Epithelial cell of esophagus (primary cell): Measurements from ENCODE around the gene PTPRN2.

Source experiments
- DNase-seq: peaks from one replicate; pipeline ENCODE4 v3.0.0; 2010; ENCODE audit warnings: low read depth
- H3K4me3 ChIP-seq: 2 replicates; pipeline ENCODE4 v1.5.1; 2011; ENCODE audit warnings: mild to moderate bottlenecking, low read length, control low read depth
- CTCF ChIP-seq: IDR thresholded peaks from 2 replicates; pipeline ENCODE4 v1.5.1; 2011; ENCODE audit warnings: low read depth, mild to moderate bottlenecking, low read length, control low read depth, inconsistent platforms; ENCODE audit not compliant: insufficient read depth; ENCODE audit errors: missing control alignments

PTPRN2 gene

GRCh38 chr7:158142657-158143056 is 445.0 kb downstream of the PTPRN2 start:
- no peak for DNase-seq
- no peak overlapping the region for H3K4me3 ChIP-seq
- no peak for TF ChIP-seq CTCF

DNA sequence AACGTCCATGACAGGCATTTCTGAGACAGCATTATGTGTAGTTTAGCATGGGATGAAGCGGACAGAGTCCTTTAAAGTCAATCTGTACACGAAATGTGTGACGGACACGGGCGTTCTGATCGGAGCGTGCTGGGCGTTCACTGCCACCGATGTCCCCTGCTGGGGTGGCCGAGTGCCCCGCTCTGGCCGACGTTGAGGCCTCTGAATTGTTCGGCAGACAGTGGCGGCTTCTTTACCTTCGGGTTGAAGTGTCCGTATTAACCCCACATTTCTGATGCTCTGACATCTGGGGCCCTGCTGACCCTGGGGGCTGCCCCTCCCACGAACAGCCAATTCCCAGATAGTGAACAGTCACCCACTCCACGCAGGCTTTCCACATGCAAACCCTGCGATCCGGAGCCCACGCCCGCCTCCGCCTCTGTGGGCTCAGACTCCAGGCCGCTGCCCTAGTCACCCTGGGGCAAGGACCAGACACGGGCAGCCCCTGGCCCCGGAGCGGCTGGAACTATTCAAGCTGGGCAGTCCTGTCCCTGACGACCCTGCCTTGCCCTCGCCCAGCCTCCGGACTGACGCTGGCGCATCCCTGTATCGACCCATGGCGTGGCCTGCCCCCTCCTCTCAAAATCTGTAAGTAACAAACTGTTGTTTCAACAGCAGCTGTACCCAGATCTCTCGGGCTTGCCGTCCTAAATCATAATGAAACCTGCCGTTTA is 445.7 kb downstream of the PTPRN2 start:
- TF ChIP-seq CTCF: no peak
- no peak for DNase-seq
- H3K4me3 ChIP-seq: no peak overlapping the region

DNA sequence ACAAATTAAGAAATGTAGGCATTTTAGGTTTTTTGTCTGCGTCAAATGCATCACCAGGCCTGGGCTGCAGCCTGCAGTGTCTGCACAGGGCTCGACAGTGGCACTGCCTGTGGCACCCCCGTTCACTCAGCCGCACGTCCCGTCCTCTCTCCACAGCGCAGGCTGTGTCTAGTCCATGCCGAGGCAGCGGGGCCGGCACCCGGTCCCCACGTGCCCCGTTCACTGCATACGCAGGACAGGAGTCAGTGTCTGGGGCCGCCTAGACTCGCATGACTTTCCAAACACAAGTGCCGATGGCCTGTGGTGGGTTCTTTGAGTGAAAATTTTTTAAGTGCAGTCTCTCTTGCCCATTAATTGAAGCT is 446.4 kb downstream of the PTPRN2 start:
- TF ChIP-seq CTCF: no peak

DNA sequence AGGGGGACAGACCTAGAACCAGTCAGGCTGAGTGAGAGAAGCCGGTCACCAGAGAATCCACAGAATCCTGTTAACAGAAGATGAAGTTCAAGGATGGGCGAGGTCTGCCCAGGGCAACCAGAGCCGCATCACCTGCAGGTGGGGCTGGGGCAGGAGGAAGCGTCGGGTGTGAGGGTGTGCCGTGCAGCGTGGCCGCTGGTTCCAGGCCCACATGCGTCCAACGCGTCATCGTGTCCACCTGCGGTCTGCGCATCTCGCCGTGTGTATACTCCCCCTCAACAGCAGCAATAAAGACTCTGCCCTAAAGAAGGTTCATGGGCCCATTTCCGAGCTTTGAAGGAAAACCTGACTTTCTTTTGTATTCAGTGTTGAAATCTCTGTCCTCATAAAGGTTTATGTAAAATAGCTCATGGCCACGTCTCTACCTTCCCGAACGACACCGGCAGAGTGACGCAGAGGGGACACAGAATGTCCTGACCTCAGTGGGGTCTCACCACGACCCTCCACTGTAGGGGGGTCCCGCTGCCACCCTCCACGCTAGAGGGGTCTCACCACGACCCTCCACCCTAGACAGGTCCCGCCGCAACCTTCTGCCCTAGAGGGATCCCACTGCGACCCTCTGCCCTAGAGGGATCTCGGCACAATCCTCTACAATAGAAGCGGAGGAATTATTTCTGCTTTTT is 446.9 kb downstream of the PTPRN2 start:
- no peak for TF ChIP-seq CTCF
- DNase-seq: no peak
- H3K4me3 ChIP-seq: no peak overlapping the region

More for the DNA sequence above, 446.4 kb downstream of the PTPRN2 start:
- H3K4me3 ChIP-seq: no peak overlapping the region
- no peak for DNase-seq

GRCh38 chr7:158139499-158139898 is 448.1 kb downstream of the PTPRN2 start:
- DNase-seq: no peak
- no peak for TF ChIP-seq CTCF
- H3K4me3 ChIP-seq: no peak overlapping the region

DNA sequence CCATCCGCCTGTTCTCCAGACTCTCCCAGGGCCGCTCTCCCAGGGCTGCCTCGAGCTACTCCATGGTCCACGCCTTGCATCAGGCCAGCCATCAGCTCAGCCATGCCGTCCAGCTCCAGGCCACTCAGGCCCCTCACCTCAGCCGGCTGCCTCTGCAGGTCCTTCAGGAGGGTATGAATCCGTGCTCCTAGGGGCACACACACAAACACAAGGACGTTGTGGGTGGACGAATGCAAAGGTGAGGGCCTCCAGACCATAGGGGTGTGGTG is 449.4 kb downstream of the PTPRN2 start:
- TF ChIP-seq CTCF: no peak
- DNase-seq: no peak
- H3K4me3 ChIP-seq: no peak overlapping the region
